Mesodermal cell (in vitro differentiated cells): ENCODE data around the gene NELL2.
"Not testable (repeated sequence)": the region's sequence is repeated elsewhere in the genome, so short reads cannot be mapped to it uniquely, and the experiment has no call there.

ENCODE experiments used
- H3K27ac ChIP-seq: 2 replicates; pipeline ENCODE4 v1.7.0; 2013; ENCODE audit warnings: mild to moderate bottlenecking, low read depth, low read length, moderate library complexity; ENCODE audit not compliant: severe bottlenecking
- H3K36me3 ChIP-seq: 2 replicates; pipeline ENCODE4 v1.7.1; 2013; ENCODE audit warnings: mild to moderate bottlenecking, low read length, moderate library complexity; ENCODE audit not compliant: control insufficient read depth, insufficient read depth
- H3K4me1 ChIP-seq: one replicate; pipeline ENCODE4 v1.7.1; 2013; ENCODE audit warnings: mild to moderate bottlenecking, low read length; ENCODE audit not compliant: insufficient read depth, control insufficient read depth, poor library complexity, severe bottlenecking
- H3K4me3 ChIP-seq: 2 replicates; pipeline ENCODE4 v1.7.0; 2013; ENCODE audit warnings: low read length, control low read depth, mild to moderate bottlenecking; ENCODE audit not compliant: insufficient read depth, poor library complexity, severe bottlenecking; ENCODE audit errors: extremely low read depth
- H3K9me3 ChIP-seq: 2 replicates; pipeline ENCODE4 v1.7.1; 2013; ENCODE audit warnings: mild to moderate bottlenecking, low read length, moderate library complexity; ENCODE audit not compliant: control insufficient read depth
- WGBS, 2 experiments: methylation state at CpG; one replicate each; pipeline ENCODE4 v1.1.5; 2013; ENCODE audit warnings: missing lambda C conversion rate in 2 of 2; ENCODE audit not compliant: insufficient coverage in 2 of 2; 5-methylcytosine and 5-hydroxymethylcytosine counted together

NELL2 gene

DNA sequence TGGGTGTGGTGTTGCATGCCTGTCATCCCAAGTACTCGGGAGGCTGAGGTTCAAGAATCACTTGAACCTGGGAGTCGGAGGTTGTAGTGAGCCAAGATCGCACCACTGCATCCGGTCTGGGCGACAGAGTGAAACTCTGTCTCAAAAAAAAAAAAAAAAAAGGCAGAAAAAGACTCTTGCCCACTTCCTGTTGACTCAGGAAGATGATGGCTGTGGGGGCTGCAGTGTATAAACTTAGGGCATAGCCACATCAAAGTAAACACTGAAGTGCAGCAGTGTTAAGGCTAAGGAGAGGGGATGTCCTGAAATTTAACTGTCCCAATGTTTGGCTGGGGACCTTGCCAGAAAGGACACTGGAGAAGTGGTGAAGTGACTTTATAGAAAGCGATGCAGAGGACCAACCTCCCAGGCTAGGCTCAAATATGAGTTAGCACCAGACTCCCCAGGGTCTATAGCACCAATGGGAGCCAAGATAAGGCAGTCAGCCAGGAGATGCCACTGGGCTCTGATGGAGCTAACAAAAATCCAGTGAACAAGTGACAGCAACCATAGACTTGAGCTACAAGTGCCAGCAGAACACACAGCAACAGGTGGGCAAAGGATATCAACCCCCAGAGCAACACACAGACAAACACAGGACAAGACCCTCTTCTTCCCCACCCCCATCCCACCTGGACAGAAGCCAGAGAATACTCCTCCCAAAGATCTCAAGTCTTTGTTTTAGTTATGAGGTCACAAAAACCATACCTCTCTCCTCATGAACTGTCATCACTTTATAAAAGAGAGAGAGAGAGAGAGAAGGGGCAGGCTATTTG, 28.0 kb downstream of the NELL2 start:
- Histone ChIP-seq H3K9me3 (no peaks in the 10 kb centered on the region), H3K36me3 (no peaks in the 10 kb centered on the region), H3K27ac (no peak overlapping the region), H3K4me3 (no peak overlapping the region), H3K4me1 (no peaks in the 10 kb centered on the region)
- WGBS, 2 experiments: 73 to 83% methylated on average over 5 to 6 of the region's 6 CpGs

DNA sequence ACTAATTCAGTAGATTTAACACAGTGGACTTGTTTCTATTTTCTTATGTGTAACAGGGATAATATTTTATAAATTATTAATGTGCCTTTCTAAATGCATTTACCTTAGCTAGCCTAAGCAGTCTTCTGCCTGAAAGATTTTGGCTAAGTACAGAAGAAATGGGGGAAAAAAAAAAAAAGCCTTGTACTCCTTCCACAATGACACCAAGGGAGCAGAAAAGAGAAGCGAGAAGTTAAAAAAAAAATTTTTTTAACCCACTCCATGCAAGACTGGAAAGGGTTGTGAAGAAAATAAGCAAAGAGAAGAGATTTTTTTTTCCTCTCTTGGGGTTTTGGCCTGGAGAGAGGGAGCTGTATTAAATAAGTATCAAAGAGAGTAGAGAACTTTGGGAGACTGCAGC, 28.7 kb downstream of the NELL2 start:
- no peaks in the 10 kb centered on the region for H3K4me1 ChIP-seq
- H3K9me3 ChIP-seq: no peaks in the 10 kb centered on the region
- H3K4me3 ChIP-seq: no peak overlapping the region
- no CpG with 5 or more reads among the region's 1 CpG for WGBS, 2 experiments
- H3K36me3 ChIP-seq: no peaks in the 10 kb centered on the region
- no peak overlapping the region for H3K27ac ChIP-seq

DNA sequence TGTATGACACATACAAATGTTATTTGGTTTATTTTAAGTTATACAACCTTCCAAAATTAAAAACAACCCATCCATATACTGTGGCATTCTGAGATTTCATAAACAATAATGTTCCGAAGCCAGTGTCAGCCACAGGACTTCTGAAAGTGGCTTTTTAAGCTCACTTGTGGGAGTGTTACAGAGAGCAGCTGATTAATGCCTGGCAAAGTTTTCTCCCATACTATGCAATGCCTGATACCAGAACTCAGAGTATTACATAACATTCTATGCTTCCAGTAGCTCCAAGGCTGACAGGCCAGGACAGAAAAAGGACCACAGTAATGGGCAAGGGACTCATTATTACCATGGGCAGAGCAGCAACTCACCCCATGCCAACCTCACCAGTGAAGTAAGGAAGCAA, 29.3 kb downstream of the NELL2 start:
- Histone ChIP-seq H3K27ac (no peak overlapping the region), H3K36me3 (no peaks in the 10 kb centered on the region), H3K9me3 (no peaks in the 10 kb centered on the region), H3K4me1 (no peaks in the 10 kb centered on the region), H3K4me3 (no peak overlapping the region)
- WGBS, 2 experiments: 100% methylated on average over 1 of the region's 1 CpG; no CpG with 5 or more reads in 1 of the 2 experiments

DNA sequence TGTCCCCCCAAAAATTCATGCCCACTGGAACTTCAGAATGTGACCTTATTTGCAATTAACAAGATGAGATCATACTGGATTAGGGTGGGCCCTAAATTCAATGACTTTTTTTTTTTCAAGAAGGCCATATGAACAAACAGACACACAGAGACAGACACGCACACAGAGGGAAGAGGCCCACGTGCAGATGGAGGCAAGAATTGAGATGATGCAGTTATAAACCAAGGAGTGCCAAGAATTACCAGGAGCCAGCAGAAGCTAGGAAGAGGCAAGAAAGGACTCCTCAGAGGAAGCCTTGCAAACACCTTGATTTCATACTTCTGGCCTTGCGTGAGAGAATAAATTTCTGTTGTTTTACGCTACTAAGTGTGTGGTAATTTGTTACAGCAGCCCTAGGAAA, 33.4 kb downstream of the NELL2 start:
- Histone ChIP-seq H3K4me1 (no peaks in the 10 kb centered on the region), H3K27ac (no peak overlapping the region), H3K4me3 (no peak overlapping the region), H3K9me3 (no peaks in the 10 kb centered on the region), H3K36me3 (no peaks in the 10 kb centered on the region)
- no CpG with 5 or more reads among the region's 4 CpGs for WGBS, 2 experiments

DNA sequence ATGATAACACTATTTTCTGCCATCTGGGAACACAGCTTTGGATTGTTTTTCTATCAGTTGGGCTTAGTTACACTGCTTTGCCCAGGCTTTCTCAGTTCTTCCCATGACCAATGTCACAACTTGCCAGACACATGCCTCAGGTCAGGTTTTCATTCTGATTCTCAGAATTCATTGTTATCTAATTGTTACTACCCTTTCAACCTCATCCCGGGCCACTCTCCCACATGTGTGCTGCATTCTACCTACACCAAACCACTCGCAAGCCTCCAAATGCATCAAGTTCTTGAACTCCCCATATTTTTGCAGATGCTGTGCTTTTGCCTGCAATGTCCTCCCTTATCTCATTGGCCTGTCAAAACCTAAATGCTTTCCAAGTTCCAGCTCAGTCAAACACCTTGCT, 36.3 kb downstream of the NELL2 start:
- WGBS, 2 experiments: 86 to 88% methylated on average over 2 of the region's 2 CpGs
- Histone ChIP-seq H3K4me3 (no peak overlapping the region), H3K9me3 (no peaks in the 10 kb centered on the region), H3K27ac (no peak overlapping the region), H3K4me1 (no peaks in the 10 kb centered on the region), H3K36me3 (no peaks in the 10 kb centered on the region)

DNA sequence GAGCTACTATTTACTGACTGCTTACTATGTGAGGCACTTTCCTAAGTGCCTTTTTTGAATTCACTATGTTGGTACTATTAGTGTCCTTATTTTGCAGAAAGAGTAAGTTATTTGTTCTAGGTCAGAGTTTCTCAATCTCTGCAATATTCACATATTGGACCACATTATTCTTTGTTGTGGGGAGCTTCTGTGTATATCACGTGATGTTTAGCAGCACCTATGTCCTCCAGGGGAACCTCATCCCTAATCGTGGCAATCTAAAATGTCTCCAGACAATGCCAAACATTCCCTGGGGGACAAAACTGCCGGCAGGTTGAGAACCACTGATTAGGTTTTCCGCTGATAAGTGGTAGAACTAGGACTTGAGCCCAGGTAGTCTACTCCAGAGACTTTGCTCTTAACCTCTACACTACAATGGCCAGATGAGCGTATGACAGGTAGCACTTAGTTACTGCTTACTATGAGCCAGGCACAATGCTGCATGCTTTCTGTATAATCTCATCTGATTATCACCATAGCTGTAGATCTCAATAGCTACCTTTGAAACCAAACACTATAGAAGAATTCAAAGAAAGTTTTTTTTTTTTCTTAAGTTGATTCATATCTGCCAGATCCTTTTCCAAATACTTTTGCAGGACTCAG, 38.9 kb downstream of the NELL2 start:
- no peaks in the 10 kb centered on the region for H3K9me3 ChIP-seq
- no peak overlapping the region for H3K27ac ChIP-seq
- no peaks in the 10 kb centered on the region for H3K4me1 ChIP-seq
- H3K36me3 ChIP-seq: no peaks in the 10 kb centered on the region
- H3K4me3 ChIP-seq: no peak overlapping the region
- 61 to 82% methylated on average over 2 to 3 of the region's 5 CpGs for WGBS, 2 experiments

DNA sequence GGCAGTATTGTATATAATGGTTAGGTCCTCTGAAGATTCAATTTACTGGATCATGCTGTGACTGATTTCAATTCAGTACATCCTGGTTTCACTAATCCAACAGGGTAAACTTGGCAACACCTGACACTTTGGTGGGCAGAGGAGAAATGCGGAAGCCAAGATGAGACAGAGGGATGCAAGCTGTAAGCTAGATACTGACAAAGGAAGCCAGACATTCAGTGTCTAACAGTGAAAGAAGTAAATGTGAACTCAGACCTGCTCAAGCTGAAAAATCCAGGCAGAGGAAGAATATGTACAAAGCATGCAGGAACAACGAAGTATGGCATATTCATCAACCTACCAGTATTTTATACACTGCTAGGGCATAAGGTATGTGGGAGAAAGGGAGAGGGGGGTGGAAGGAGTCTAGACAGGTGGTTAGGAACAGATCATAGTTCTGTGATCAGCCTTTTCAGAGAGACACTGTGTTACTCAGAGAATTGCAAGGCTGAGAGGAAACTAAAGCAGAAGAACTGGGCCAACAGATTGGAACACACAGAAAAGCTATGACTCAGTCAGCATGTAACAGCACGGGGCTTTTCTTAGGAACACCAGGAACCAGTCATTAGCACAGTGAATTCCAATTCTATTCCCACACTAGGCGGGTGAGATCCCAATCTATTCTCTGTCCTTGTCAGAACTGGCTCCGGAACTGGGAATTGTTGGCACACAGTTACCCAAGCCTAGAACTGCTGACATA, 40.3 kb downstream of the NELL2 start:
- H3K36me3 ChIP-seq: no peaks in the 10 kb centered on the region
- H3K9me3 ChIP-seq: no peaks in the 10 kb centered on the region
- H3K4me1 ChIP-seq: no peaks in the 10 kb centered on the region
- 86 to 89% methylated on average over 4 of the region's 5 CpGs for WGBS, 2 experiments
- no peak overlapping the region for H3K4me3 ChIP-seq
- H3K27ac ChIP-seq: no peak overlapping the region

DNA sequence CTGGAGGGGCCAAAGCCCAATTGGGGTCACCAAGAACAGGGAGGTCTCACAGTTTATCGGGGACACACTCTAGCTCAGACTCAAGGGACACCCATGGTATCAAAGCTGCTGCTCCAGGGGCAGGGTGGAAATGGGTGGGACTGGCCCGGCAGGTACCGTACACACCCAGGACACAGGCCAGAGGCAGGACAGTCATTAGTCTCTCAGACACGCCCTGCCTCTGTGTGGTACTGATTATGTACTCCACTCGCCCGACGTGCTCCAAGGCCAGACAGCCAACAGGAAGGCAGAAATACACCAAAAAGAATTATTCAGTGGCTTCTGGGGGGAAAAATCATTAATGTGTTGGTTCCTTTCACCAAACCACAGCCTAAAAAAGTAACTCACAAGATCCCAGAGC, 41.1 kb downstream of the NELL2 start:
- WGBS, 2 experiments: 84 to 94% methylated on average over 4 to 6 of the region's 7 CpGs
- H3K4me1 ChIP-seq, H3K27ac ChIP-seq: not testable (repeated sequence)

DNA sequence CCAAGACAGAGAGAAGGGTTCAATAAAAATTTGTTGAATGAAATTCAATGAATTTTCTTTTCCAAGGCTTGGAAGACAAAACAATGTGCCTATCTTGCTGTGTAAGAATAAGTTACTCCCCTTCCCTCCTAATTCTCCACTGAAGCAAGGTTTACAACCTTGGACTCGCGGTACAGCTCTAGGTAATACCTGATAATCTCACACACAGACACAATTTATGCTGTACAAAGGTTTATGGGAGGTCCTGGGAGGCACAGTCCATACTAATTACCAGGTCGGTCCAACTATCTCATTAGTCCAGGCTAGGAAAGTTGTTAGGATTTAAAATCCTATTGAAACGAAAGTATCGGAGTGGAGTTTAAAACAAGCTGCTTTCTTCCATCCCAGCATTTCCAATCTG, 42.6 kb downstream of the NELL2 start:
- WGBS, 2 experiments: 98% methylated on average over 5 of the region's 5 CpGs; no CpG with 5 or more reads in 1 of the 2 experiments

More for the DNA sequence above, 41.1 kb downstream of the NELL2 start:
- H3K4me3 ChIP-seq, H3K9me3 ChIP-seq, H3K36me3 ChIP-seq: not testable (repeated sequence)

DNA sequence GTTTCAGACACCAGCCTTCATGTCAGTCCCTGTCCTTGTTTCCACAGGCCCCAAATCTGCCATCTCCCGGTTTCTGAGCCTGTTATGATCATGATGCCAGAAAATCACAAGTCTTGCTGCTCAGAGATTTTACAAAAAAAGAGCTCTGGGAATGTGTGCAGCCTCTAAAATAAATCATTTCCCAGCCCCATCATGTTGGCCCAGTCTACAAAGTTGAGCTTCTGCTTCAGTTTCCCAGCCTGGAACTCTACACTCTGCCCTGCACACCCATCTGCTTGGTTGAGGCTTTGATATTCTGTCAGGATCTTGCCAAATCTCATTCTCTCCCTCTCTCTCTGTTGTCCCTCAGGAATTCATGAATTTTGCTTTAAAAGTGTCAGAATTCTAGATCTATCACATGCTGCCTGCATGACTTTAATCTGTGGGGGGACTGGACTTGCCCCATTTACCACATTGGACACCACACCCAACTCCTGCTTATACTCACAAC, 45.5 kb downstream of the NELL2 start:
- no peaks in the 10 kb centered on the region for H3K9me3 ChIP-seq
- H3K4me1 ChIP-seq: no peaks in the 10 kb centered on the region
- 70 to 100% methylated on average over 1 of the region's 1 CpG for WGBS, 2 experiments
- H3K4me3 ChIP-seq: no peak overlapping the region
- H3K27ac ChIP-seq: no peak overlapping the region
- no peaks in the 10 kb centered on the region for H3K36me3 ChIP-seq

More for the DNA sequence above, 42.6 kb downstream of the NELL2 start:
- no peaks in the 10 kb centered on the region for H3K9me3 ChIP-seq
- no peaks in the 10 kb centered on the region for H3K4me1 ChIP-seq
- H3K4me3 ChIP-seq: no peak overlapping the region
- H3K27ac ChIP-seq: no peak overlapping the region
- H3K36me3 ChIP-seq: no peaks in the 10 kb centered on the region
